ENCODE results near the gene C1S.
"Not testable (repeated sequence)": the region's sequence is repeated elsewhere in the genome, so short reads cannot be mapped to it uniquely, and the experiment has no call there.

C1S gene

GRCh38 chr12:7060353-7060954 is at the start of gene C1S:
Gene C1S (plus strand): TSS chr12:7060718. CDS start chr12:7061913, 1,195 bp downstream.
- CTCF ChIA-PET, result interaction anchor here (1.2 kb wide), 1 partner anchor 28 kb away, joined by 4 read pairs; no protein-coding TSS in a partner anchor
- no peaks in the 10 kb centered on the region for H3K9me3 Mint-ChIP-seq
- no peak for DNase-seq
- H3K4me1 Mint-ChIP-seq, result no peaks in the 10 kb centered on the region
- H3K36me3 Mint-ChIP-seq, result no peaks in the 10 kb centered on the region
- H3K27ac Mint-ChIP-seq, result no peak within 1 kb of the TSS
- H3K4me3 Mint-ChIP-seq, result no peak within 1 kb of the TSS
- peaks cover 41% of the 10 kb centered on the region for H3K27me3 Mint-ChIP-seq

GRCh38 chr12:7011398-7011797 is 49.1 kb upstream of the C1S start:
- peaks cover 22% of the 10 kb centered on the region for H3K4me1 Mint-ChIP-seq
- CTCF ChIA-PET, DNase-seq, H3K4me3 Mint-ChIP-seq, H3K27me3 Mint-ChIP-seq, H3K27ac Mint-ChIP-seq, H3K9me3 Mint-ChIP-seq: not testable (repeated sequence)
- H3K36me3 Mint-ChIP-seq, result peaks cover 36% of the 10 kb centered on the region

GRCh38 chr12:7012024-7012607 is 48.4 kb upstream of the C1S start:
- H3K27ac Mint-ChIP-seq, result no peak overlapping the region
- peaks cover 28% of the 10 kb centered on the region for H3K4me1 Mint-ChIP-seq
- H3K9me3 Mint-ChIP-seq, result no peaks in the 10 kb centered on the region
- H3K4me3 Mint-ChIP-seq, result no peak overlapping the region
- no peaks in the 10 kb centered on the region for H3K27me3 Mint-ChIP-seq
- peaks cover 34% of the 10 kb centered on the region for H3K36me3 Mint-ChIP-seq
- DNase-seq, result no peak
- CTCF ChIA-PET, result interaction anchor here (1.2 kb wide), 1 partner anchor 67 kb away, joined by 4 read pairs; no protein-coding TSS in a partner anchor

GRCh38 chr12:7013101-7013500 is 47.4 kb upstream of the C1S start:
- CTCF ChIA-PET, result interaction anchor here (0.8 to 1.2 kb wide), 2 partner anchors 64 to 68 kb away, joined by 3 to 4 read pairs; no protein-coding TSS in a partner anchor

GRCh38 chr12:7015555-7016370 is 44.8 kb upstream of the C1S start:
- H3K36me3 Mint-ChIP-seq, result peaks cover 20% of the 10 kb centered on the region
- CTCF ChIA-PET, result no interaction called here
- peaks cover 34% of the 10 kb centered on the region for H3K4me1 Mint-ChIP-seq
- no peak for DNase-seq
- H3K27me3 Mint-ChIP-seq, result peaks cover 4% of the 10 kb centered on the region
- no peaks in the 10 kb centered on the region for H3K9me3 Mint-ChIP-seq
- H3K4me3 Mint-ChIP-seq, result no peak overlapping the region
- no peak overlapping the region for H3K27ac Mint-ChIP-seq

More at GRCh38 chr12:7013101-7013500, 47.4 kb upstream of the C1S start:
- Mint-ChIP-seq H3K36me3 (peaks cover 30% of the 10 kb centered on the region), H3K4me1 (peaks cover 31% of the 10 kb centered on the region), H3K27me3 (no peaks in the 10 kb centered on the region), H3K4me3 (no peak overlapping the region), H3K9me3 (no peaks in the 10 kb centered on the region), H3K27ac (no peak overlapping the region)
- DNase-seq, result no peak

- Mint-ChIP-seq H3K27me3 (peaks cover 4% of the 10 kb centered on the region), H3K4me1 (peaks cover 34% of the 10 kb centered on the region), H3K36me3 (peaks cover 20% of the 10 kb centered on the region), H3K27ac (no peak overlapping the region), H3K9me3 (no peaks in the 10 kb centered on the region), H3K4me3 (peak overlapping the region; percentile 86)
- CTCF ChIA-PET, result interaction anchor here (0.5 to 2.2 kb wide), 5 partner anchors 16 to 945 kb away, joined by 3 to 13 read pairs (median 5); partner anchors contain the start of genes C12orf57, C1RL and RNU7-1
- DNase-seq, result no peak
These were observed 43.5 kb upstream of the C1S start for GRCh38 chr12:7016958-7017571.

GRCh38 chr12:7017870-7018349 is 42.6 kb upstream of the C1S start:
- H3K27me3 Mint-ChIP-seq, result peaks cover 4% of the 10 kb centered on the region
- H3K4me3 Mint-ChIP-seq, result peak overlapping the region; percentile 86
- CTCF ChIA-PET, result interaction anchor here (0.8 to 2.2 kb wide), 12 partner anchors 8 to 93 kb away, joined by 3 to 13 read pairs (median 4); partner anchors contain the start of genes C12orf57, C1R, C1RL and RNU7-1
- H3K27ac Mint-ChIP-seq, result peak overlapping the region; percentile 87
- peaks cover 34% of the 10 kb centered on the region for H3K4me1 Mint-ChIP-seq
- no peak for DNase-seq
- H3K9me3 Mint-ChIP-seq, result no peaks in the 10 kb centered on the region
- peaks cover 15% of the 10 kb centered on the region for H3K36me3 Mint-ChIP-seq

- Mint-ChIP-seq H3K4me3 (peak within 1 kb of the TSS; percentile 86), H3K36me3 (peaks cover 11% of the 10 kb centered on the region), H3K9me3 (no peaks in the 10 kb centered on the region), H3K27me3 (peaks cover 4% of the 10 kb centered on the region), H3K4me1 (peaks cover 34% of the 10 kb centered on the region), H3K27ac (peak within 1 kb of the TSS; percentile 87)
- CTCF ChIA-PET, result interaction anchor here (0.8 to 2.2 kb wide), 12 partner anchors 9 to 93 kb away, joined by 3 to 13 read pairs (median 4); partner anchors contain the start of genes C12orf57, C1R, C1RL and RNU7-1
- DNase-seq, result peak; percentile 98
These were observed 42.0 kb upstream of the C1S start, which contains the start of gene LPCAT3 for GRCh38 chr12:7018350-7019042. Gene LPCAT3 (minus strand): TSS chr12:7018476. CDS start chr12:7018424, 52 bp downstream.

- no peak for DNase-seq
- H3K36me3 Mint-ChIP-seq, result peaks cover 5% of the 10 kb centered on the region
- H3K4me3 Mint-ChIP-seq, result peak overlapping the region; percentile 86
- H3K9me3 Mint-ChIP-seq, result no peaks in the 10 kb centered on the region
- H3K27ac Mint-ChIP-seq, result peak overlapping the region; percentile 87
- H3K4me1 Mint-ChIP-seq, result peaks cover 29% of the 10 kb centered on the region
- H3K27me3 Mint-ChIP-seq, result peaks cover 4% of the 10 kb centered on the region
- CTCF ChIA-PET, result interaction anchor here (0.8 to 2.0 kb wide), 9 partner anchors 9 to 150 kb away, joined by 3 to 11 read pairs (median 4); partner anchors contain the start of genes C12orf57, C1R and RNU7-1
These were observed 41.4 kb upstream of the C1S start for GRCh38 chr12:7019043-7019569.

- no peak for DNase-seq
- CTCF ChIA-PET, result interaction anchor here (0.9 to 1.3 kb wide), 2 partner anchors 87 to 91 kb away, joined by 3 read pairs; partner anchors contain the start of gene C1RL
These were observed 38.6 kb upstream of the C1S start for GRCh38 chr12:7021956-7022355.

GRCh38 chr12:7023114-7023513 is 37.4 kb upstream of the C1S start:
- Mint-ChIP-seq H3K4me1 (peaks cover 6% of the 10 kb centered on the region), H3K36me3 (no peaks in the 10 kb centered on the region), H3K27ac (no peak overlapping the region), H3K4me3 (no peak overlapping the region), H3K27me3 (peaks cover 19% of the 10 kb centered on the region), H3K9me3 (no peaks in the 10 kb centered on the region)
- CTCF ChIA-PET, result no interaction called here
- no peak for DNase-seq

More at GRCh38 chr12:7021956-7022355, 38.6 kb upstream of the C1S start:
- H3K4me3 Mint-ChIP-seq, result no peak overlapping the region
- H3K27me3 Mint-ChIP-seq, result peaks cover 11% of the 10 kb centered on the region
- H3K9me3 Mint-ChIP-seq, result no peaks in the 10 kb centered on the region
- H3K4me1 Mint-ChIP-seq, result peaks cover 15% of the 10 kb centered on the region
- no peaks in the 10 kb centered on the region for H3K36me3 Mint-ChIP-seq
- H3K27ac Mint-ChIP-seq, result no peak overlapping the region

- CTCF ChIA-PET, result no interaction called here
- no peaks in the 10 kb centered on the region for H3K36me3 Mint-ChIP-seq
- no peak overlapping the region for H3K4me3 Mint-ChIP-seq
- no peaks in the 10 kb centered on the region for H3K4me1 Mint-ChIP-seq
- no peak overlapping the region for H3K27ac Mint-ChIP-seq
- H3K9me3 Mint-ChIP-seq, result no peaks in the 10 kb centered on the region
- no peak for DNase-seq
- peaks cover 15% of the 10 kb centered on the region for H3K27me3 Mint-ChIP-seq
These were observed 33.7 kb upstream of the C1S start for GRCh38 chr12:7026854-7027253.

- Mint-ChIP-seq H3K27ac (no peak overlapping the region), H3K4me3 (no peak overlapping the region), H3K4me1 (no peaks in the 10 kb centered on the region), H3K9me3 (no peaks in the 10 kb centered on the region), H3K27me3 (peaks cover 23% of the 10 kb centered on the region), H3K36me3 (no peaks in the 10 kb centered on the region)
- CTCF ChIA-PET, result no interaction called here
- no peak for DNase-seq
These were observed 29.2 kb upstream of the C1S start for GRCh38 chr12:7031306-7031705.

All from activated naive CD4-positive, alpha-beta T cell treated with anti-CD3 and anti-CD28 coated beads, Interleukin-2, amount 10 ng/mL, durations not matched to agents 7 days and 5 days (primary cell).